ENCODE results near the gene MAPK1IP1L.

- TF ChIP-seq, protein P1, sequence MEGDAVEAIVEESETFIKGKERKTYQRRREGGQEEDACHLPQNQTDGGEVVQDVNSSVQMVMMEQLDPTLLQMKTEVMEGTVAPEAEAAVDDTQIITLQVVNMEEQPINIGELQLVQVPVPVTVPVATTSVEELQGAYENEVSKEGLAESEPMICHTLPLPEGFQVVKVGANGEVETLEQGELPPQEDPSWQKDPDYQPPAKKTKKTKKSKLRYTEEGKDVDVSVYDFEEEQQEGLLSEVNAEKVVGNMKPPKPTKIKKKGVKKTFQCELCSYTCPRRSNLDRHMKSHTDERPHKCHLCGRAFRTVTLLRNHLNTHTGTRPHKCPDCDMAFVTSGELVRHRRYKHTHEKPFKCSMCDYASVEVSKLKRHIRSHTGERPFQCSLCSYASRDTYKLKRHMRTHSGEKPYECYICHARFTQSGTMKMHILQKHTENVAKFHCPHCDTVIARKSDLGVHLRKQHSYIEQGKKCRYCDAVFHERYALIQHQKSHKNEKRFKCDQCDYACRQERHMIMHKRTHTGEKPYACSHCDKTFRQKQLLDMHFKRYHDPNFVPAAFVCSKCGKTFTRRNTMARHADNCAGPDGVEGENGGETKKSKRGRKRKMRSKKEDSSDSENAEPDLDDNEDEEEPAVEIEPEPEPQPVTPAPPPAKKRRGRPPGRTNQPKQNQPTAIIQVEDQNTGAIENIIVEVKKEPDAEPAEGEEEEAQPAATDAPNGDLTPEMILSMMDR (IDR thresholded peaks at IDR 0.05): no peak
- no peak for TF ChIP-seq POLR2A (IDR thresholded peaks at IDR 0.05)
Observed at GRCh38 chr14:55099756-55100155, 48.3 kb downstream of the MAPK1IP1L start.

Data from prostate gland (tissue), 2 donors.